Measurements from ENCODE around the gene HAUS3.
A peak's percentile ranks its signal among the peaks of the same experiment; 100 is the strongest.

Gene HAUS3

GRCh38 chr4:2263926-2264321 lies 22.0 kb upstream of the HAUS3 start:
- no peak for DNase-seq (ENCODE audit: low spot score)

- no peak for DNase-seq (ENCODE audit: low spot score)
These were observed 21.0 kb upstream of the HAUS3 start for GRCh38 chr4:2262944-2263250.

DNA sequence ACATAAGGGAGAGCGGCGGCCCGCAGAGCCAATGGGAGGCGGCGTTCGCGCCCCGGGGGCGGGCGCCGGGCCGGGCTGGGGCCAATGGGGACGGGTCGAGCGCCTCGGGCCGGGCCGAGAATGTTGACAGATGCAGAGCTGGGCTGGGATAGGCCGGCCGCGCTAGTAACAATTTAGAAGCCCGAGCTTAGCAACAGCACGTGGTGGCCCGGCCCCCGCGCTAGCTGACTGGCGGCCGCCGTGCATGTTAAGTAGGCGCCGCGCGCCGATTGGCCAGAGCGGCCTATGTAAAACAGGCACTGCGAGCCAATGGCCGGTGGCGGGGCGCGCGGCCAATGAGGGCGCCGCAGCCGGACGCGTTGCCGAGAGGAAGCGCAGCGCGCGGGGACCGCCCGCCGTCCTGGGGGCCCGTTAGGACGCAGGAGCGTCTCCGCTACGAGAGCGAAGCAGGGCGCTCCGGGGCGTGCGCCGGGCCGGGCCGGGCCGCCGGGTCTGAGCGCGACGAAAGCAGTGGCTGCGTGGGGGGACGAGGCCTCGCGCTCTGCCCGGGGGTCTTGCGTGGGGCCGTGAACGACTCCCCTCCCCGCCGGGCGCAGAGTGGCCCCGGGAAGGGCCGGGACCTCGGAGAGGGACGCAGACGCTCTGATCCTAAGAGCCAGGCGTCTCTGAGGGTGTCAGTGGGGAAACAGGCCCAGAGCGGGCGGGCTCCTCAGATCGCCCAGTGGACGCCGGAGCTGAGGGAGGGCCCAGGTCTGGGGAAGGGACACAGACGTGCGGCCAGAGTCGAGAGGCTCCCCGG lies 20.4 kb upstream of the HAUS3 start:
- DNase-seq (ENCODE audit: low spot score): peak; percentile 74

DNA sequence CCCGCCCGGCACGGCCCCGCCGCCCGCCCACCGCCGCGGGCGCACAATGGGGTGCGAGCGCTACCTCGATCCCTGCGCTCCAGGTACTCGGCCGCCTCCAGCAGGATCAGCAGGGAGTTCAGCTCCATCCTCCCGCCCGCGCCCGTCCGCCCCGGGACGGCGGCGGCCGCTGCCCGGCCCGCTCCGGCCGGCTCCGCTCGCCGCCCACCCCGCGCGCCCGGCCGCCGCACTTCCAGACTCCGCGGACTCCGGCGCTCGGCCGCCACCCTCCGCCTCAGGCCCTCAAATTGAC lies 19.9 kb upstream of the HAUS3 start, which contains the start of gene MXD4:
MXD4 (minus strand) TSS at position 257 of the 292 bp plus-strand sequence; CDS start at position 128, 129 bp downstream.
- no peak for DNase-seq (ENCODE audit: low spot score)

DNA sequence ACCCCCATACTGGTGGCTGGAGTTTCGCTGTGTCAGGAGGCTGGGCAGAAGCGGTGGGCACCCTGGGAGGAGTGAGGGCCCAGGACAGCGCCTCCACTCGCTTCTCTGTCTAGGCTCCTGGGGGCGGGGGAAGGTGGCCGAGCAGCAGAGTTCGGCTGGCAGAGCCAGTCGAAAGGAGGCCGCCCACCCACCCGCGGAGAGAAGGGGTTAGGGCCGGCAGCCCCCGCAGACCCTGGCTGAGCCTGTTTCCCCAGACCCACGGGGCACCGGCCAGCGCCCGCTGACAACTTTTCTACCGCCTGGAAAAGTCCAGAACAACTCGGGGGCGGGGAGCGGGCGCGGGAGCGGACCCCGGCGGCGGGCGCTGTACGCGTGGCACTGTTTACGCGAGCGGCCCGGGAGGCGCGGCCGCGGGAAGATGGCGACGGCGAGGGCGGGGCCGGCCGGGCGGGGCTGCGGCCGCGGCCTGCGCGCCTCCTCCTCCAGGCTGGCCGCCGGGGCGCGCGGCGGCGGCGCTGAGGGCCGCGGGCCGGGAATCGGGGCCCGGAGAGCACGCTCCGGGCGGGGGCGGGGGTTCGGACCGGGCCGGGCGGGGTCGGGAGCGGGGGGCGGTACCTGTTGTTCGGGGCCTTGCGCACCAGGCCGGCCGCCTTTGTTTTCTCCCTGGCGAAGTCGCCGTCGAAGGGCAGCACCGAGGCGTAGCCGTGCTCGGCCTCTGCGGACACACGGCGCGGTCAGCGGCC lies 19.4 kb upstream of the HAUS3 start:
- no peak for DNase-seq (ENCODE audit: low spot score)

DNA sequence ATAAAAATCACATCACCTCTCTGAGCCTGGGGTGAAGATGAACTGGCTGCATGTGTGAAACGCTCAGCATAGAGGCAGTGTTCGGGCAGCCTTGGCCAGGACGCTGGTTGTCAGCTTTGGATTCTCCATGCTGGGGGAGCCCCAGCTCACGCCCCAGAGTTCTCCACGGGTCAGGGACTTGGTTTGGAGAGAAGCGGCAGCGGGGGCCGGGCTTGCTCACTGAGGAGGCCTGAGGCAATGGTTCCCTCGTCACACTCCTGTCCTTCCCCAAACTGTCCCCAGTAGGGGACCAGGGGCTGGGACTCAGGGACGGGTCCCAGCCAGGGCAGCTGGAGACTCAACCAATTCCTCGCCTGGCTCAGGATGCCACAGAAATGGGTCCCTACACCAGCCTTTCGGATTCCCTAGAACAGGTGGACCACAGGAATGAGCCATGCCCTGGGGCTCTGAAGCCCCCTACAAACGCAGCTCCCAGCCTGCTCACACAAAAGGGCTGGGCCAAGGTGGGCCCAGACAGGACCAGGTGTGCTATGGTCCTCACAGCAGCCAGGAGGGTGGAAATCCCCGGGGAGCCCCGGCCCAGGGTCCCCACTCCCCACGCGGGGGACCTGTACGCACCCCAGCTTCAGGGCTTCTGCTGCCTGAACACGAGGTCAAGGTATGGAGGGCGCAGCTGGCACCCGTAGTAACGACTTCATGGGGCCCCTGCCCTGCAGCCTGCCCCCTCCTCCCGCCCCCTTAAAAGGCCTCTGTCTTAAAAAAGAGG lies 18.6 kb upstream of the HAUS3 start:
- no peak for DNase-seq (ENCODE audit: low spot score)

- DNase-seq (ENCODE audit: low spot score): no peak
These were observed 17.8 kb upstream of the HAUS3 start for GRCh38 chr4:2259541-2260343.

- no peak for DNase-seq (ENCODE audit: low spot score)
These were observed 17.2 kb upstream of the HAUS3 start for GRCh38 chr4:2259036-2259540.

DNA sequence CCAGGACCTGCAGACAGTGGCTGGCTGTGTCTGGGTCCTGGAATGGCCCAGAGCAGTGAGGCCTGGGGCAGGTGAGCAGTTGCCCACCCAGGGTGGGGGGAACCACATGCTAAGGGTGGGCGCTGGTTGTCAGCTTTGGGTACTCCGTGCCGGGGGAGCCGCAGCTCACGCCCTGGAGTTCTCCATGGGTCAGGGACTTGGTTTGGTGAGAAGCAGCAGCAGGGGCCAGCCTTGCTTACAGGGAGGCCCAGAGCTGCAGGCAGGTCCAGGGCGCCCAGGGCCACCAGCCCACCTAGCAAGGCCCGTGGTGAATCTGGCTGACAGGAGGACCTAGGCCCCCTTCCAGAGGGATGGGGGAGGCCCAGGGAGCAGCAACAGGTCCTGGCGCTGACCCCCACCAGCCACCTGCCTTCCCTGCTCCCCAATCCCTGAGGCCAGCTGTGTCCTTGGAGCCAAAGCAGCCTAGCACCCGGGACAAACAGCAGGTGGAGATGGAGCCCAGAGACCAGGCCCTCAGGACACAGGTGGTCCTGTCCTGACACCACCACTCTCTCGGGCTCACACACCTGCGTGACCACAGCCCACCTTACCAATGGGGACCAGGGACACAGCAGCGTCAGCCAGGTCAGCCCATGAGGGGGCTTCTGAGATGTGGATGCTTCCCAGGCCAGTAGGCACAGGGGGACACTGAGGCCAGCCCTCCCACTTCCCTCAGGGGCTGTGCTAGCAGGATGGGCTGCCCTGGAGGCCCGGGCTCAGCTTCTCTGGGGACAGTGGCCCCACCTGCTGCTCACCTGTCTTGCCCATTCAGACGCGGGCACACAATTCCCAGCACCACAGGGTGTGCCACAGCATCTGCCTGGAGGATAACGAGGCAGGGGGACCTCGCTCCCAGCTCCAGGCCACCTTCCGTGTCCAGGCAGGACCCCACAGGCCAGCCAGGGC lies 16.4 kb upstream of the HAUS3 start:
- DNase-seq (ENCODE audit: low spot score): no peak

- no peak for DNase-seq (ENCODE audit: low spot score)
These were observed 15.6 kb upstream of the HAUS3 start for GRCh38 chr4:2257361-2258081.

DNA sequence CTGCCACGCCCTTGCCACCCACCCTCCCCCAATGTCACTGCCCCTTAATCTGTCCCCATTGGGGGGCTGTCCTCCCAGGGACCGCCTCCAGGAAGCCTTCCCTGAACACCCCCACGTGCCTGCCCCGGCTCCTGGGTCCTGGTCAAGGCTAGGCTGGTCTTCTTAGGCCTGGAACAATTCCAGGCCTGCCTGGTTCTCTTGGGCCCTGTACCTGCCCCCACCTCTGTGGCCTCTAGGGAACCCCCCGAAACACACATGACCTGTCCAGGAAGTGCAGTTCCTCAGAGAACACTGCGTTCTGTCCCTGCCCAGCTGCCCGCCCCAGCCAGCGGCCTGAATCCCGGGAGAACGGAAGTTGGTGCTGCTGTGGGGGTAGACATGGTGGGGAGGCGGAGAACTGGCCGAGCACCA lies 14.9 kb upstream of the HAUS3 start:
- DNase-seq (ENCODE audit: low spot score): no peak

DNA sequence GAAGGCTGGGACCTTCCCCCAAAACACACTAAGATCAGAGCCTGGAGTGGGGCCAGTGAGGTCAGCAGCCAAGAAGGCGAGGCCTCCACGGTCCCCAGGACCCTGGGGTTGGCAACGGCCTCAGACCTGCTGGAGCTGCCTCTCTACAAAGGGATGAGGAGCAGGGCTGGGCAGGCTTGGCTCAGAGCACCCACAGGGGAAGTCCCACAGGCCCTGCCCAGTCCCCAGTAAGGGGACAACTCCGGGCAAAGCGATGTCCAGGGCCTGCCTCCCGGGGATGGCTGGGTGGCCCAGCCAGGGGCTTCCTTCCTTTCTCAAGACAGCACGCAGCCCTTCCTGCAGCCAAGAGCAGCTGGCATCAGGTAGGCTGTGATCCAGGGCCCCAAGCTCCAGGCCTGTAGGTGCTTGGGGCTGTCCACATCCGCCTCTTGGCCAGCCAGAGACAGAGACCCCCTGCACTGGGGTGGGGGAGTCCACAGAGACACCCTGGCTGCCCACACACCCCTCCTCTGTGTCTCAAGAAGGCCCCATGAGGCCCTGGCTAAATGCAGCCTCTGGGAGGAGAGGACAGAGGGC lies 14.3 kb upstream of the HAUS3 start:
- no peak for DNase-seq (ENCODE audit: low spot score)

- no peak for DNase-seq (ENCODE audit: low spot score)
These were observed 13.7 kb upstream of the HAUS3 start for GRCh38 chr4:2255501-2256155.

DNA sequence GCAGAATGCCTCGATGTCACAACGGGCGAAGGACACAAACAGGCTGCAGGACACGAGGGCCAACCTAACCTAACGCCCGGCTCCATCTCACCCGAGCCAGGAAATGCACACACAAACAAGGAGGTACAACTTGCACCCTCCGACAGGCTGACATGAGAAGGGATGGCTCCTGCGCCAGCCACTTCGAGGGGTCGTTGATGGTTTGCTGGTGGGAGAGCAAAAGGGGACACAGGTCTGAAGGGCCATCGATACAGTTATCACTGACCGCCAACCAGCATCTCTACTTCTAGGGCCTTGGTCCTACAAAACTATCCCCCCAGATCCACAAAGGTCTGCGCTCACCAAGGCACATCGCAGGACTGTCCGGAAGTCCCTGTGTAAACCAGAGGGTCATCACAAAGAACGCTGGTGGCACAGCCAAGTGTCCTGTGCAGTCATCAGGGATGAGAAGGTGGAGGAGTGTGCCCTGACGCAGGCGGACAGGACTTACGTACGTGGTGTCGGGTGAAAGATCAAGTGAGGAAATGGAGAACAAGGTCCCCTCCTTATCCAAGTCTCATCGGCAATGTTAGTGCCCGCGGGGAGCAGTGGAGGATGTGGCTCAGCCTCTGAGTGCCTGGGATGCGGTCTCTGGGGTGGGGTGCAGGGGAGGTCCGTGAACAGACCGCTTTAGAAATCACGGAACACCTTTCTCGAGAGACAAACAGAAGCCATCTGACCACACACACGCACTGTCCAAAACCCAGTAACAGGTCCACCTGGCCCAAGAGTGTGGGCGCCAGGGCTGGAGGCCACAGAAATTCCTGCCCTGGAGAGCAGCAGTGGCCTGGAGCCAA lies 13.0 kb upstream of the HAUS3 start:
- DNase-seq (ENCODE audit: low spot score): no peak

- DNase-seq (ENCODE audit: low spot score): no peak
These were observed 11.5 kb upstream of the HAUS3 start for GRCh38 chr4:2253160-2254084.

GRCh38 chr4:2252530-2253091 lies 10.7 kb upstream of the HAUS3 start:
- no peak for DNase-seq (ENCODE audit: low spot score)

Data from COLO829 (cell line).